HG02840 (cell line): ENCODE data around the gene SPIC.
"Not testable (repeated sequence)": the region's sequence is repeated elsewhere in the genome, so short reads cannot be mapped to it uniquely, and the experiment has no call there.

Source experiments
- ATAC-seq: cut with Tn5 transposase; IDR thresholded peaks from one replicate; pipeline ENCODE4 v1.9.1; 2021; ENCODE audit warnings: mild to moderate bottlenecking, moderate library complexity, moderate number of reproducible peaks; ENCODE audit not compliant: unreplicated experiment, low FRiP score

SPIC gene

DNA sequence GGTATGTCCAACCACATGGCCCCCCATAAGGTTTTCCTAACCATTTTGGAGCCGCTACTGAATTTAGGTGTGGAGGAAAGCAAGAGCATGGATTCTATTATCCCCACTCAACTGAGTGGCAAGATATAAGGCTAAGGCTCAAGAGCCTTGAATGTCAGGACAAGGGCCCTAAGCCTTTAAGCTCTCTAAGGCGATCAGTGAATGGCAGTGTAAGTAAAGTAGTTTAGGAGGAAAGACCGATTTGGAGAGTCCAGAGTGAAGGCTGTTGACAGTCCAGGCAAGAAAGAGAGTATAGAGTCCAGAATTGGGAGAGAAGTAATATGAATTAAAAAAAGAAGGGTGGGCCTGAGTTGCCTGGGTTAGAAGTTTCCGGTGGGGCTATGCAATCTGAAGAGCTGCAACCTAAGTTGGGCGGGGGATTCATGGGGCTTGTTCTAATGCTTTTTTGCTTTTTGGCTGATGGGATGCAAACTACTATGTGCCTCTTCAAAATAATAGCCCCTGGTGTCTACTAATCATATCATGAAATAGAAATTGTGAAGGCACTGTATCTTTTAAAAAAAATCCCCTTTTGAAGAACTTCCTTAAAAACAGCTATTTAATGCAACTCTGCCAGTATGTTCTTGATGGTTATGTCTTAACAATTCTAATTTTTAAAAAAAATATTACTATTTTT is at the start of gene SPIC:
SPIC (plus strand) TSS at position 626 of the 676 bp plus-strand sequence. CDS start 1,569 bp downstream, outside the sequence.
- ATAC-seq = no peak

DNA sequence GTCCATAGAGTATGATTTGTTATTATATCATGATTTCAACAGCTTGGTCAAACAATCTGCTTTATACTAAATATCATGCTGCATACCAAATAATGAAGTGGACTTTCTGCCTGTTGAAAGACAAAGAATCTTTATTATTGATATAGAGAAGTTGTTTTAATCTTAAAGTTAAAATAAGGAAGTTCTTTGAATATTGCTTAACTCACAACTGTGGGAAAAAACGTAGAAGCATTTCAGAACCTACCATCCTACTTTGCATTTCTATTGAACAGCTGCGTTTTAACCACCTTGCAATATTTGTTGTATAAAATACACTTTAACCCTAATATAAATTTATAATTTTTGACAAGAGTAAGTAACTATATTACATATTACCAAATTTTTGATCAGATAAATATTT is 44.7 kb upstream of the SPIC start:
- ATAC-seq = no peak

DNA sequence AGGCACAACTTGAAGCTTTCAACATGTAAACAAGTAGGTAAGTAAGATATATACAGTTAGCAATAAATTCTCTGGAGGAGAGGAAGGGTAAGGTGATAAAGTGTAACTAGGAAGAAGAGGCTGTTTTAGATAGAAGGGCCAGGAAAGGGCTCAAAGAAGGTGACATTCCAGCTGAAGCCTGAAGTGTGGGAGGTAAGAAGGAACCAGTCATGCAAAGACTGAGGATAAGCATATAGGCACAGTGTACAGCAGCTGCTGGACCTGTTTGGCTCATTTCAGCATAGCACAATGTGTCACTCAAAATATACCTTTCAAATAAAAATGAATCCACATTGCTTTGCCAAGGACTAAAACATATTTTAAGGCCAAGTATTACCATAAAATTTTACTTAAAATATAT is 39.0 kb upstream of the SPIC start:
- no peak for ATAC-seq

DNA sequence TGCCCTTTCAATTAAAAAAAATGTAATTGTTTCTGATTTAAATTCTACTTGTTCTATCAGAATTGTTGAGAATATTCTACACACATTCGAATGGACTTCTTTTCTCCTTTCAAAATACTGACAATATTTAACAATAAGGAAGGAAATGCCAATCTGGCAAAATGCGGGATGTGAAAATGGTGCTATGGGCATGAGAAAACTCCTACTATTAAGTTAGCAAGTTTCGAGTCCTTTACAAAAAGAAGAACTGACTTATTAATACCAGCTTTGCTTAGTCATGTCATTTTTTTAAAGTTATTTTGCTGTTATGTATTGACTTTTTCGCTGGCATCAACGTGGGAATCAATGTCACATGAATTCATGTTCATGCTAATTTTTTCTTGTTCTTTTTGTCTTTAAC is 35.9 kb upstream of the SPIC start:
- no peak for ATAC-seq

DNA sequence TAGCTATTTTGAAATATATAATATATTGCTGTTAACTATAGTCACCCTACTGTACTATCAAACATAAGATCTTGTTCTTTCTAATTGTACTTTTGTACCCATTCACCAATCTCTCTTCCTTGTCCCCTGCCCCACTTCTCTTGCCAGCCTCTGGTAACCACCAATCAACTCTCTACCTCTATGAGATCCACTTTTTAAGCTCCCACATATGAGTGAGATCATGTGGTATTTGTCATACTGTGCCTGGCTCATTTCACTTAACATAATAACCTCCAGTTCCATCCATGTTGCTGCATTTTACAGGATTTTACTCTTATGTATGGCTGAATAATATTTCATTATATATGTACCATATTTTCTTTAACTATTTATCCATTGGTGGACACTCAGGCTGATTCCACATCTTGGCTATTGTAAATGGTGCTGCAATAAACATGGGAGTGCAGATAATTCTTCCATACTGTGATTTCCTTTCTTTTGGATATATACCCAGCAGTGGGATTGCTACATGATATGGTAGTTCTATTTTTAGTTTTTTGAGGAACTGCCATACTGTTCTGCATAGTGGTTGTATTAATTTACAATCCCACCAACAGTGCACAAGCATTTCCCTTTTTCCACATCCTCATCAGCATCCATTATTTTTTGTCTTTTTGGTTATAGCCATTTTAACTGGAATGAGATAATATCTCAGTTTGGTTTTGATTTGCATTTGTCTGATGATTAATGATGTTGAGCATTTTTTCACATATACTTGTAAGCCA is 33.5 kb upstream of the SPIC start:
- ATAC-seq = no peak

DNA sequence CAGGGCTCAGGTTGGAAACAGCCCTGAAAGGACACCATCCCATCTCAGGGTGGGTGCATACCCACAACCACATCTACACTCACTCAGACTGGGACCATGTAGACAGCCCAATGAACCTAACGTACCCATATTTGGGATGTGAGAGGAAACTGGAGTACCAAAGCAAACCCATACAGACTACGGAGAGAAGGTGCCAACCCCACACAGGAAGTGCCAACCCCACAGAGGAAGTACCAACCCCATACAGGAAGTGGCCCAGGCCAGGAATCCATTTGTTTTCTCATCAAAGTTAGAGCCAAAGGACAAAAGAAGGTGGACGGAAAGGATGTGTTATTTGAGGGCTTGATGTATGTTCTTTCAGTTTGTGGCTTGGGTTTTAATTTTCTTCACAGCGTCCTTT is 19.5 kb upstream of the SPIC start:
- ATAC-seq = no peak

DNA sequence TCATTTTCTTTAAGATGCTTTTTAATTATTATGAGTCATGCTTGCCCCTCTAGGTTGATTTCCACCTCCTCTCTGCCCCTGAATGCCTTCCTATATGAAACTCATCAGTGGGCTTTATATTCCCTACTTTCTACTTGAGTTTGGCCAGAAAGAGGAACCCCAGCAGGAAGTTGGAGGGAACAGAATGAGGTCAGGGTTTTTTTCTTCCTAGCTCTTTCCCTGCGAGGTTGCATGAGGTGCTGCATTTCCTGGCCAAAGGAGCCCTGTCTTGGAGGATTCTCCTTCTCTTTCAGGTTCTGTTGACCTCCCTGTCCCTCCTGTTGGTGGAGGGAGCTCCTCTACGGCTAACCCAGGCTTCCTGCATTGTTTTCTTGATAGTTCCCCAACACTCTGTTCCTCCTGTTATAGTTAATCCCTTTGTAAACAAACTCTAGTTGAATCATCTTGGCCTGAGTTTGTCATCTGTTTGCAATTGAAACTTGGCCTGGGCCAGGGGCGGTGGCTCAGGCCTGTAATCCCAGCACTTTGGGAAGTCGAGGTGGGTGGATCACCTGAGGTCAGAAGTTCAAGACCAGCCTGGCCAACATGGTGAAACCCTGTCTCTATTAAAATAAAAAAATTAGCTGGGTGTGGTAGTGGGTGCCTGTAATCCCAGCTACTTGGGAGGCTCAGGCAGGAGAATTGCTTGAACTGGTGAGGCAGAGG is 15.3 kb upstream of the SPIC start:
- no peak for ATAC-seq

DNA sequence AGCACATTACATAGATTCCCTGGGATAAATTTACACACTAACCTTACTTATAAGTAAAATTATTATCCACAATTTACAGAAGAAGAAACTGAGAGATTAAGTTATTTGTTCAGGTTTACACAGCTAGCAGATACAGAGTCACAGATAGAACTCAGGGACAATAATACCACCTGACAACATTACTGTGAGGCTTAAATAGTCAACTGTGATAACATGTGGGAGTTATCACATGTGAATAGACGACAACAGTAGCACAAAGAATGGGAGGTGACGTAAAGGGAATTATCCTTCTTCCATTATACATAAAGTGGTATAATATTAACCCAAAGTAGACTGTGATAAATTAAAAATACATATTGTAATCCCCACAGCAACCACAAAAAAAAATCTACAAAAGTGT is 6.2 kb upstream of the SPIC start:
- no peak for ATAC-seq

DNA sequence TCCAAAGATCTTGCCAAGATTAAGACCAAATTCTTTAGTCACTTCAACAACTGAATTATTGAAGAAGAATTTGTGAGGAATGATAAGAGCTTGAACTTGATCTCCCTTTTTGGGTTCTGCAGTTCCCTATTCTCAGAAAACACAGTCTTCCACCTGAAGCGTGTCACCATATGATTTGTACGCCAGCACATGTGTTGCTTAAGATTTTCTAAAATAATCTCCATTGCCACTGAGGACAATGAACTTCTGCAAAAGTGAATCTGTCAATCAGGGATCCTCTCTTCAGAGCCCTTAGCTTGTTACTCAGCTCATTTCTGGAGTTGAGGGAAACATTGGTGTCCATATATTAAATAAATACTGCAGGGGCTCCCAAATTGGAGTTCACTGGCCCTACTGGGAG is 4.2 kb upstream of the SPIC start:
- no peak for ATAC-seq

DNA sequence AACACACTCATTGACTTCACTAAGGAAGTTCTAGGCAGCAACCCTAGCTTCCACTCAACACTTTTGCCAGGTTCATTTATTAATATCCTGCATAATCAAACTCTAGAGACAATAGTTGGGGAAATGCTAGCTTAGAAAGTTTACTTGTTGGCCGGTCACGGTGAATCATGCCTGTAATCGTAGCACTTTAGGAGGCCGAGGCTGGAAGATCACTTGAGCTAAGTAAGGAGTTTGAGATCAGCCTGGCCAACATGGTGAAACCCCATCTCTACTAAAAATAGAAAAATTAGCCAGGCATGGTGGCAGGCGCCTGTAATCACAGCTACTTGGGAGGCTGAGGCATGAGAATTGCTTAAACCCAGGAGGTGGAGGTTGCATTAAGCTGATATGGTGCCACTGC is 3.3 kb upstream of the SPIC start:
- not testable (repeated sequence) for ATAC-seq

DNA sequence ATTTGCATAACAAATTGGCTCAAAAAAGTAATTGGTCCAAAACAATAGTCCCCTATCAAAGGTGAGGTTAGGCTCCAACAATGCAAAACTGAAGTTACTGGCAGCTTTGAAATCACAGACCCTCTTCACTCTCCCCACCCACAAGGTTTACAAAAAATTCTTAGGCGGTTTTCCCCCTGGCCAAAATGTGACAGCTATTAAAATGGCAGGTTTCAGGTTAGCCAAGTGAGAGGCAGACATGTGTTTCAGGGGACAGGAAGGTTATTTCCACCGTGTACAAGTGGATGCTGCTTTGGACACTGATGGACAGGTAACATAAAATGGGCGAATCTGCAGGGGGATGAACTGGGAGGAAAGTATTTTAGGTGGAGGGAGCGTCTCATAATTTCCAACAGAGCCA is 888 bp upstream of the SPIC start:
- ATAC-seq = no peak

DNA sequence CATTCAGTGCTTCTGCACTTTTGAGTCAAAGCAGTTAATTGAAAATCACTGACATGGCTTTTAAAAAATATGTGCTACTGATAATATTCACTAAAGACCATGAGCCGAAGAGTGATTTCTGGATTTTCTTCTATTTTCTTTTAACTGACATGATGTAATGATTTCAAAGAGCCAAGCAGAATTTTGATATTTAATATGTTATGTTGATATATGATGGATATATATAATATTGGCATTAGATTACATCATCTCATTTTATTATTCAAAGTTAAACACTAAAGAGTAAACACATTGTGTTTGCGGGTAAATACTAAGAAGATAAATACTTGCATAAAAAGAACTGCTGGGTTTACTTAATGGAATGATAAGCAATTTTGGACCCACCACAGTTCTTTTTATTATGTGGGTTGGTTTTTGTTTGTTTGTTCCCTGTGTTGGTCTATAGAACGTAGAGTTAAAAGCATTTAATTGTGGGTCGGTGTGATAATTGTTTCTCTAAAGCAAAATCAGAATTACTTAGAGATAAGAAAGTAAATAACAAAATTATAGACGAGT is 692 bp downstream of the SPIC start:
- ATAC-seq = no peak

DNA sequence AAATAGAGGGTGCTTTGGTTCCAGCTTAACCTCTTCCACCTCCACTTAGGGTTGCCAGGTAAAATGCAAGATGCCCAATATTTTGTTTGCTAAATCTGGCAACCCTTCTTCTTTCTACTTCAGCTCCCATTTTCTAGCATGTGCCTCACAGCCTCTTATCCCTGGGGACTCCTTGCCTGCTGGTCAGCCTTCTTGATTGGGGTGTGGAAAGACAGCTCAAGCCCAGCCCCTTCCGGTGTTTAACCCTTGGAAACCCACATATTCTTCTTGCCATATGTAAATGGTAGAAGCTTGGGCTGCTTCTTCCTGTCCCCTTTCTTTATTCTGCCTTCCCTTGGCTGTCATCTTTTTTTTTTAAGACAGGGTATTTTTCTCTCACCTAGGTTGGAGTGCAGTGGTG is 5.7 kb downstream of the SPIC start:
- ATAC-seq = no peak

DNA sequence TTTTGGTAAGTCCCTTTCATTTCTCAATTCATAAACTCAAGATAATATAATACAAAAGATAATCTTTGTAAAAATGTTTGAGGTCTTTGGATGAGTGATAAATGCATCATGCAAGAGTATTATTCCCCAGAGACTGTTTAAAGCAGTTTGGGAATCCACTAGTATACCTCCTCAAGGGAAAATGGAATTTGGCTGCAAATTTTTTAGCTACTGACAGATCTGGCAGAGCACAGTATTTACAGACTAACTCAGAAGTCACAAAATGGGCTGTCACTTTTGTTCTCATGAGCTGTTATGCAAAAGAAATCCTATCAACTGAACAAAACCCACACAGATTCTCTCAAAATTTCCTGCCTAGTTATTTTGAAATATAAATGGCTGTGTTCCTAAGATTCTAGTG is 9.9 kb downstream of the SPIC start:
- ATAC-seq = no peak

DNA sequence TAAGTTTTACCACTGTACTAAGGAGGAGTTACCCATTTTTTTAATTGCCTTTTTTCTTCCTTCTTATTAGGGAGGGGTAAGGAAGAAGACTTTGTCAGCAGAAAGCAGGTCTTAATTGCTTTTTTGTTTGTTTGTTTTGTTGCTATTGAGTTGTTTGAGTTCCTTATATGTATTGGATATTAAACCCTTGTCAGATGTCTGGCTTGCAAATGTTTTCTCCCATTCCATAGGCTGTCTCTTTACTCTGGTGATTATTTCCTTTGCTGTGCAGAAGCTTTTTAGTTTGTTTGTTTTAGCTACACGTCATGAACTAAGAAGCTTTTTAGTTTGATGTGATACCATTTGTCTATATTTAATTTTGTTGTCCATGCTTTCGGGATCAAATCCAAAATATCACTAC is 13.3 kb downstream of the SPIC start:
- no peak for ATAC-seq

DNA sequence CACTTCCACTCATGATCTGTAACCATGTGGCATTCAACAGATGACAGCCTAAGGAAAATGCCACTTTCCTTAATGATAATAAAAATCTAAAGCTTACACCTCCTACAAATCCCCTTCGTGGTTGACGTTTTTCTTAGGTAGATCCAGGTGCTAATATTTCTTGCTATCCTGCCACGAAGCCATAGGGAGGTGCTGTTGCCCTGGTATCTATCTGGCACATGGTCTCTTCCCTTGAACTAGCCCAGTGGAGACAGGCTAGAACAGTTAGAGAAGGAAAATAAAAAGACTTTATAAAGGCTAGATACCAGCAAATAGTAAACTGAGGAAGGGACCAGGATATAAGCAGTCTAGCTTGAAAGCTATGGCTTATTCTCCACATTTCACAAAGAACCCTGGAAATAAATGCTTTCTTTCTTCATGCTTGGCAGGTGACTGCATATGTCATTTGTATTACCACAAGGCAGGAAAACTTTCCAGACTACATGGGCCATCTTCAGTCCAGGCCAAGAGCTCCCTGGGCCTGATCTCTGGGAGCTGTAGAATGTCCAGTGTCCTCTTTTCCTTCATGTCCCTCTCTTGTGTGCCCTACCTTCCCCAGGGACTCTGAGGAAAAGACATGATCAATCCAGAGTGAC is 15.3 kb downstream of the SPIC start:
- no peak for ATAC-seq

DNA sequence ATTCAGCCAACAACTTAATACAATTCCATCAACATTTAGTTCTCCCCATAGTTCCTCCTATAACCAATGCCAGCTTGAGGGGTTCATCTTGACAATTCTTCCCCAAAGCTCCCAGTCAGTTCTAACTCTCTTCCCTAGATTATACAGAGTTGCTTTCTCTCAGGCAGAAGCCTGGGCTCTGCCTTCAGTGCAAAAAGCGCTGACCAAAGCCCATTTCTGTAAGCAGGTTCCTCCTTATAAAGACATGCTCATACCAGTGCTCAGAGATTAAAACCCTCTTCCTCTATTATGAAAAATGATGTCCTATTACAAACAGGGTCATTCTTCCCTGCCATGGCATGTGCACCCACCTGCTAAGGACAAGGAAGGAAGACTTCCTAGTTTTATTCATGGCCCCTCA is 16.2 kb downstream of the SPIC start:
- no peak for ATAC-seq

DNA sequence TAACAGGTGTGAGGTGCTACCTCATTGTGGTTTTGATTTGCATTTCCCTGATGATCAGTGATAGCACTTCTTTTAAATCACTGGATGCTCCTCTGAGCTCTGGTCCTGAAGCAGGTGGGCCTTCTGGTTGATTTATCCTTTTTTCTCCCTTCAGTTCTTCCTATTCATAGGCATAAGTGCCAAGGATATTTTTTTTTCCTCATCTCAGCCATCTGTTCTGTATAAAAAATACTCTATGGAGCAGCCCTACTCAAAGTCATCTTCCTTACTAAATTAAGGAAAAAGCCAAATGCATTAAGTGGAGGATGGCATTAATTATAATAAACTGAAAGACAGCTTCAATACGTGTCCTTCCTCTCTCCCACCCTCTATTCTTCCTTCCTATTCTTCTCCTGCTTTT is 18.4 kb downstream of the SPIC start:
- no peak for ATAC-seq

DNA sequence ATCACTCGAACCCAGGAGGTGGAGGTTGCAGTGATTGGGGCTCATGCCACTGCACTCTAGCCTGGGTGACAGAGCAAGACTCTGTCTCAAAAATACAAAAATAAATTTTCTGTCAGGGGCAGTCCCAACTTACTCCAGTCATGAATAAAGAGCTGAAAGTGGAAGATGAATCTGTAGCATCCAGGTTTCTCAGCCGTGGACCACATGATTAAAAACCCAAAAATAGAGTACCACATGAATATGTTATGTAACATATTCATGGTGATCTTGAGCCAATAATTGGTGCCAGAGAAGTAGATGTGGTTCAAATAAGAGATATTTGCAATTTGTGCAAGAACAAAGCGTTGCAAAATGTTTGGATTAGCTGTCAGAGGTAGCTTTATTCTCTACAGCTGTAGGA is 23.1 kb downstream of the SPIC start:
- no peak for ATAC-seq

DNA sequence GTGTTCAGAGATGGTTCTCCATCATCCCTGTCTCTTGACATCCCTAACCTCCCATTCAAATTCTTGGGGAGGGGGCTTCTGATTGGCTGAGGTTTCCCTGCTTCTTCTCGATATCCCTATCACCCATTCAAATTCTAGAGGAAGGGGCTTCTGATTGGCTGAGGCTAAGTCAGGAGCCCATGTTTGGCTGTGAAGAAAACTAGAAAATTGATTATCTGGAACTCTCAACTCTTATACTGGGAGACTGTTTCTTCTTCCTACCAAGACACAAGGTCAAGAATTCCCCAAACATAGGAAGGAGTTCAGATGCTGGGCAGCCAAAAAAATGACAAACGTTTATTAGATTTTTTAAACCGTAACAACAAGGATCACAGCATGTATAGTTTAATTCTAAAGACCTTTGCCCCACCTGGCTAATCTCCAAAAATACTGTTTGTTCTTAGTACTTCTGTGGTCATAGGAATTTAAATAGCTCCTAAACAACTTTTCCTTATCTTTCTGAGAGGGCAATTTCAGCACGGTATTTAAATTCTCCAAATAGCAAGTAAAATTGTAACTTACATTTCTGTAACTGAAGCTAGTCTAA is 26.4 kb downstream of the SPIC start:
- ATAC-seq = no peak

DNA sequence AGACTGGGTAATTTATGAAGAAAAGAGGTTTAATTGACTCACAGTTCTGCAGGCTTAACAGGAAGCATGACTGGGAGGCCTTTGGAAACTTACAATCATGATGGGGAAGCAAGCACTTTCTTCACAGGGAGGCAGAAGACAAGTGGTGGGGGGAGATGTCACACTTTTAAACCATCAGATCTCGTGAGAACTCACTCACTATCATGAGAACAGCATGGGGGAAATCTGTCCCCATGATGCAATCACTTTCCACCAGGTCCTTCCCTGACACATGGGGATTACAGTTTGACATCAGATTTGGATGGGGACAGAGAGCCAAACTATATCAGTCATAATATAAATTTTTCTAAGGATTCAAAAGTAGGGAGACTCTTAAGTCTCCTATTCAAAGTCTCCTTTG is 46.0 kb downstream of the SPIC start:
- ATAC-seq = no peak
